ENCODE measurements around the gene C11orf16.

Gene C11orf16

DNA sequence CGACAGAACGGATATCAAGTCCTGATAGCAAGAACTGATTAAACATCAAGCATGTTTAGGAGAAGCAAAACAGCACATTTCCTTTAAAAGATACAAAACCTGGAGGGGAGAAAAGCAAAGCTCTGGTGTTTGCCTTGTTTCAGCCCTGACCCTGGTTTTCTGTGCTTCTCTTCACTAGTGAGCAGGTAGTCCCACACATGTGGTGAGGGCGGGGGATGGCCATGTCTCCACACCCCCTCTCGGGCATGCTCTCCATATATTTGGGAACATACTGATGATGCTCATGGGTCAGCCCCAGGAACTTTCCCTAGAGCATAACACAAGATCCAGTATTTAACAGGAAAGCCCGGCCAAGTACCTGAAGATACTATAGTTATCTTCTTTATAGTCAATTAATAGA lies 10.1 kb downstream of the C11orf16 start:
- Histone ChIP-seq H4K91ac (ENCODE audit: low read depth, low read length, poor library complexity) (no peak overlapping the region), H3K36me3 (replicated peaks in 1 of 2; ENCODE audit: control insufficient read depth in 2 of 2, insufficient read depth in 2 of 2, low read length in 2 of 2) (peaks cover 25 to 61% of the 10 kb centered on the region in 2 donors), H2BK5ac (ENCODE audit: low read length) (no peak overlapping the region), H3K9ac (ENCODE audit: low read depth, low read length, poor library complexity) (no peak overlapping the region), H3K27me3 (ENCODE audit: control insufficient read depth in 3 of 3, insufficient read depth in 3 of 3, low read depth in 1 of 3, low read length in 3 of 3) (no peaks in the 10 kb centered on the region), H2BK12ac (ENCODE audit: low read length) (no peak overlapping the region), H2BK120ac (ENCODE audit: low read depth, low read length) (no peak overlapping the region), H4K8ac (ENCODE audit: low read depth, low read length) (no peak overlapping the region), H3K23ac (ENCODE audit: low read depth, low read length, poor library complexity) (no peak overlapping the region), H3K4me1 (ENCODE audit: control insufficient read depth in 2 of 2, insufficient read depth in 1 of 2, low read depth in 1 of 2, low read length in 2 of 2) (peaks cover 0 to 8% of the 10 kb centered on the region in 2 donors), H2AK5ac (ENCODE audit: low read depth, low read length) (no peak overlapping the region), H2AFZ (ENCODE audit: low read length) (no peak overlapping the region), H3K9me3 (replicated peaks in 1 of 2; ENCODE audit: control insufficient read depth in 2 of 2, insufficient read depth in 1 of 2, low read depth in 1 of 2, low read length in 2 of 2) (no peaks in the 10 kb centered on the region), H3K27ac (replicated peaks; ENCODE audit: low read length) (no peak overlapping the region), H3K79me1 (ENCODE audit: low read depth, low read length) (no peaks in the 10 kb centered on the region), H2BK15ac (ENCODE audit: low read length) (no peak overlapping the region), H3K4me2 (ENCODE audit: insufficient read depth, low read length, poor library complexity, severe bottlenecking) (no peak overlapping the region), H3K18ac (ENCODE audit: low read length) (no peak overlapping the region), H3K14ac (ENCODE audit: low read length) (no peak overlapping the region), H3K4ac (ENCODE audit: low read length) (no peak overlapping the region), H3K4me3 (ENCODE audit: low read length in 2 of 2) (no peak overlapping the region)
- no peak for DNase-seq (ENCODE audit: low spot score)
- WGBS, 2 donors (ENCODE audit: extremely low coverage in 2 of 2, insufficient read length in 2 of 2, insufficient replicate concordance in 1 of 2): no CpG with 5 or more reads among the region's 5 CpGs

DNA sequence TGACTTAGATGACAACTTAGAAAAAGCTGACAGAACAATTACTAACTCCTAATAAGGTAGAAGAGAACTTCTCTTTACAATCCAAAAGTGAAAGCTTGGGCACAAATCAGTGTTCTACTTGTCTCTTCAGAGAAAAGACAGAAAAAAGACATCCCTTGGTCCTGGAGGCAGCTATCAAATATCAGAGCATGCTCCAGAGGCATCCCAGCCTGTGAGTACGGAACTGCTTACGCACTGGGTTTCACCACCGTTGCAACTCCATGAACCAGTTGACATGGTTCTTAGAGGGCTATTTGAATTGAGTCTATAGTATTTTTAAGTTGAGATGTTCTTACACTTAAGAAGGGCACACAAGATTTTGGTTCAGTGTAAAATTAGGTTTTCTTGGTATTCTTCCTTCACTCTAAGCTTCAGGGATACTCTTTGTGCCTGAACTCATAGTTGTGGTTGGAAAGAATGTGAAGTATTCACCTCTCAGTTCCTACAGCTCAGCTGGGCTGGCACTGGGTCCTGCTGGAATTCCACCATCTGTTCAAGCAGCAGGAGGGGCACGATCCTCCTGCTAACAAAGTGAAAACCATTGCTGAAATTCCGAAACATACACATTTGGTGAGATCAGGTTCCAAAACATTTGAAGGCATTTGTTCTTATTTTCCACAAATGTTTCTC lies 15.5 kb downstream of the C11orf16 start:
- Histone ChIP-seq H3K4me3 (ENCODE audit: low read length in 2 of 2) (no peak overlapping the region), H3K27ac (replicated peaks; ENCODE audit: low read length) (peak overlapping the region; percentile 88), H3K36me3 (replicated peaks in 1 of 2; ENCODE audit: control insufficient read depth in 2 of 2, insufficient read depth in 2 of 2, low read length in 2 of 2) (peaks cover 19 to 90% of the 10 kb centered on the region in 2 donors), H4K8ac (ENCODE audit: low read depth, low read length) (no peak overlapping the region), H2BK15ac (ENCODE audit: low read length) (no peak overlapping the region), H3K4ac (ENCODE audit: low read length) (no peak overlapping the region), H3K14ac (ENCODE audit: low read length) (no peak overlapping the region), H3K9me3 (replicated peaks in 1 of 2; ENCODE audit: control insufficient read depth in 2 of 2, insufficient read depth in 1 of 2, low read depth in 1 of 2, low read length in 2 of 2) (no peaks in the 10 kb centered on the region), H2BK12ac (ENCODE audit: low read length) (no peak overlapping the region), H3K79me1 (ENCODE audit: low read depth, low read length) (no peaks in the 10 kb centered on the region), H2BK120ac (ENCODE audit: low read depth, low read length) (no peak overlapping the region), H3K27me3 (ENCODE audit: control insufficient read depth in 3 of 3, insufficient read depth in 3 of 3, low read depth in 1 of 3, low read length in 3 of 3) (no peaks in the 10 kb centered on the region), H3K23ac (ENCODE audit: low read depth, low read length, poor library complexity) (no peak overlapping the region), H3K4me2 (ENCODE audit: insufficient read depth, low read length, poor library complexity, severe bottlenecking) (no peak overlapping the region), H2AFZ (ENCODE audit: low read length) (no peak overlapping the region), H3K4me1 (ENCODE audit: control insufficient read depth in 2 of 2, insufficient read depth in 1 of 2, low read depth in 1 of 2, low read length in 2 of 2) (peaks cover 17 to 18% of the 10 kb centered on the region in 2 donors), H3K9ac (ENCODE audit: low read depth, low read length, poor library complexity) (no peak overlapping the region), H3K18ac (ENCODE audit: low read length) (no peak overlapping the region), H2AK5ac (ENCODE audit: low read depth, low read length) (no peak overlapping the region), H4K91ac (ENCODE audit: low read depth, low read length, poor library complexity) (no peak overlapping the region), H2BK5ac (ENCODE audit: low read length) (no peak overlapping the region)
- no CpG with 5 or more reads among the region's 5 CpGs for WGBS, 2 donors (ENCODE audit: extremely low coverage in 2 of 2, insufficient read length in 2 of 2, insufficient replicate concordance in 1 of 2)
- DNase-seq (ENCODE audit: low spot score): peak; percentile 57

DNA sequence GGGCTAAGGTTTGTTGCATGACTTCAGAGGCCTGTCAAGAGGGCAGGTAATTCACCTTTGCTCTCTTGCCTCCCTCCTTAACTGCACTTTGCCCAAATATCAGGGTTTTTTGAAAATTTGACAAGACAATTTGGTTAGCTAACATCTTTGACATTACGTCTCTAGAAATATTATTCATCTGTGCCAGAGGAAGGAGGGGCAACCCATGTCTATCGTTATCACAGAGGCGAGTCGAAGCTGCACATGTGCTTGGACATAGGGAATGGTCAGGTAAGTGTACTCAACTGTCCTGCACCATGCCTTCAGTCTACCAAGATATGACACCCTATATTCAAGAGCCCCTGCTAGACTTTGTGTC lies 18.1 kb downstream of the C11orf16 start:
- Histone ChIP-seq H2BK5ac (ENCODE audit: low read length) (no peak overlapping the region), H3K36me3 (replicated peaks in 1 of 2; ENCODE audit: control insufficient read depth in 2 of 2, insufficient read depth in 2 of 2, low read length in 2 of 2) (peaks cover 11 to 64% of the 10 kb centered on the region in 2 donors), H3K4me2 (ENCODE audit: insufficient read depth, low read length, poor library complexity, severe bottlenecking) (no peak overlapping the region), H3K18ac (ENCODE audit: low read length) (no peak overlapping the region), H3K9me3 (replicated peaks in 1 of 2; ENCODE audit: control insufficient read depth in 2 of 2, insufficient read depth in 1 of 2, low read depth in 1 of 2, low read length in 2 of 2) (no peaks in the 10 kb centered on the region), H3K23ac (ENCODE audit: low read depth, low read length, poor library complexity) (no peak overlapping the region), H2AFZ (ENCODE audit: low read length) (no peak overlapping the region), H3K4ac (ENCODE audit: low read length) (no peak overlapping the region), H3K4me1 (ENCODE audit: control insufficient read depth in 2 of 2, insufficient read depth in 1 of 2, low read depth in 1 of 2, low read length in 2 of 2) (peaks cover 21 to 24% of the 10 kb centered on the region in 2 donors), H4K8ac (ENCODE audit: low read depth, low read length) (no peak overlapping the region), H2BK120ac (ENCODE audit: low read depth, low read length) (no peak overlapping the region), H4K91ac (ENCODE audit: low read depth, low read length, poor library complexity) (no peak overlapping the region), H3K14ac (ENCODE audit: low read length) (no peak overlapping the region), H2BK12ac (ENCODE audit: low read length) (no peak overlapping the region), H3K79me1 (ENCODE audit: low read depth, low read length) (no peaks in the 10 kb centered on the region), H3K27me3 (ENCODE audit: control insufficient read depth in 3 of 3, insufficient read depth in 3 of 3, low read depth in 1 of 3, low read length in 3 of 3) (peaks cover 0 to 5% (median 0%) of the 10 kb centered on the region in 3 experiments), H3K4me3 (ENCODE audit: low read length in 2 of 2) (no peak overlapping the region), H2AK5ac (ENCODE audit: low read depth, low read length) (no peak overlapping the region), H3K9ac (ENCODE audit: low read depth, low read length, poor library complexity) (no peak overlapping the region), H2BK15ac (ENCODE audit: low read length) (no peak overlapping the region), H3K27ac (replicated peaks; ENCODE audit: low read length) (no peak overlapping the region)
- DNase-seq (ENCODE audit: low spot score): no peak
- no CpG with 5 or more reads among the region's 4 CpGs for WGBS, 2 donors (ENCODE audit: extremely low coverage in 2 of 2, insufficient read length in 2 of 2, insufficient replicate concordance in 1 of 2)

DNA sequence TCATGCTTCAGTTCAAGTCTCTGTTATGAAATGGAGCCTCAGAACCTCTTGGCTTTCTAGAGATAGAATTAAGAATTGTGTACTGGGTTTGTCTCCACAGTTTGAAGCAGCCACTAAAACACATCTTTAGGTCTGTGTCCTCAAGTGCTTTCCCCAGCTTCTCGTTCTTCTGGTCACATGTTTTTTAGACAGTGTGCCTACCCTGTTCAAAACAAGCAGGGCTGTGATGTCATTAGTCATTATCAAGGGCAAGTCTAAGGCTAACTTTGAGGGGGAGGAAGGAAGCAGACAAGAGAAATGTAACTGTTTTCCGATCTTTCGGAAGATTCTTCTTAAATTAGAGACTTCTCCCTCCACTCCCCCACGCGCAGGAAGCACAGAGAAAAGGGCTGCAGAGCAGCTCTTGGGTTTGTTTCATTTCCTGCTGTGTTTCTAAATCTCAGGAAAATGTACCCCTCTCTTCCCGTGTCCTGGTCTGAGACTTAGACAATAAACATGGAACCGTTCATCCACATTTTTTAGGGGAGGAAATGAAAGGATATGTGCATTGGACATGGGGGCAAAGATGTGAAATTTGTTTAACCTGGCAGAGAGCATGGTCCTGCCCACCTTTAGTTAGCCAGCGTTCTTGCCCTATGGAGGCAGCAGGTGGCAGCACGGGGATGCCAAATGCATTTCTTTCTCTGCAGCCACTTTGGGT lies 18.6 kb downstream of the C11orf16 start:
- no peak overlapping the region for H2AK5ac ChIP-seq (ENCODE audit: low read depth, low read length)
- H2BK15ac ChIP-seq (ENCODE audit: low read length): no peak overlapping the region
- H2BK120ac ChIP-seq (ENCODE audit: low read depth, low read length): no peak overlapping the region
- peak; percentile 27 for DNase-seq (ENCODE audit: low spot score)
- H3K4me3 ChIP-seq (ENCODE audit: low read length in 2 of 2): no peak overlapping the region
- peaks cover 0 to 7% (median 0%) of the 10 kb centered on the region in 3 experiments for H3K27me3 ChIP-seq (ENCODE audit: control insufficient read depth in 3 of 3, insufficient read depth in 3 of 3, low read depth in 1 of 3, low read length in 3 of 3)
- H3K36me3 ChIP-seq (replicated peaks in 1 of 2; ENCODE audit: control insufficient read depth in 2 of 2, insufficient read depth in 2 of 2, low read length in 2 of 2): peaks cover 8 to 61% of the 10 kb centered on the region in 2 donors
- peaks cover 22 to 24% of the 10 kb centered on the region in 2 donors for H3K4me1 ChIP-seq (ENCODE audit: control insufficient read depth in 2 of 2, insufficient read depth in 1 of 2, low read depth in 1 of 2, low read length in 2 of 2)
- H3K18ac ChIP-seq (ENCODE audit: low read length): no peak overlapping the region
- no peak overlapping the region for H3K4me2 ChIP-seq (ENCODE audit: insufficient read depth, low read length, poor library complexity, severe bottlenecking)
- no peak overlapping the region for H2AFZ ChIP-seq (ENCODE audit: low read length)
- H3K14ac ChIP-seq (ENCODE audit: low read length): no peak overlapping the region
- no CpG with 5 or more reads among the region's 9 CpGs for WGBS, 2 donors (ENCODE audit: extremely low coverage in 2 of 2, insufficient read length in 2 of 2, insufficient replicate concordance in 1 of 2)
- no peak overlapping the region for H3K23ac ChIP-seq (ENCODE audit: low read depth, low read length, poor library complexity)
- no peak overlapping the region for H3K9ac ChIP-seq (ENCODE audit: low read depth, low read length, poor library complexity)
- no peak overlapping the region for H3K27ac ChIP-seq (replicated peaks; ENCODE audit: low read length)
- H2BK12ac ChIP-seq (ENCODE audit: low read length): no peak overlapping the region
- H3K9me3 ChIP-seq (replicated peaks in 1 of 2; ENCODE audit: control insufficient read depth in 2 of 2, insufficient read depth in 1 of 2, low read depth in 1 of 2, low read length in 2 of 2): no peaks in the 10 kb centered on the region
- no peak overlapping the region for H3K4ac ChIP-seq (ENCODE audit: low read length)
- H3K79me1 ChIP-seq (ENCODE audit: low read depth, low read length): no peaks in the 10 kb centered on the region
- H4K8ac ChIP-seq (ENCODE audit: low read depth, low read length): no peak overlapping the region
- H2BK5ac ChIP-seq (ENCODE audit: low read length): no peak overlapping the region
- H4K91ac ChIP-seq (ENCODE audit: low read depth, low read length, poor library complexity): no peak overlapping the region
